Memory B cell (primary cell): ENCODE data around the gene ATP6V0B.

ENCODE experiments used
- ATAC-seq: fragments of 150-1000 bp; cut with Tn5 transposase; 2 replicates; pipeline ENCODE4 v1.10.0; 2021; ENCODE audit warnings: low read depth, mild to moderate bottlenecking, moderate library complexity
- DNase-seq, 2 donors: peaks; one replicate each; pipeline ENCODE4 v3.0.0; 2022; ENCODE audit warnings: low spot score in 2 of 2
- H3K27ac Mint-ChIP-seq: one replicate; pipeline ENCODE4 v1.8.0; 2022; ENCODE audit warnings: mild to moderate bottlenecking, moderate library complexity, mixed read lengths
- H3K27me3 Mint-ChIP-seq: one replicate; pipeline ENCODE4 v1.8.0; 2022; ENCODE audit warnings: mixed read lengths
- H3K36me3 Mint-ChIP-seq: one replicate; pipeline ENCODE4 v1.8.0; 2022; ENCODE audit warnings: mild to moderate bottlenecking, mixed read lengths
- H3K4me1 Mint-ChIP-seq: one replicate; pipeline ENCODE4 v1.8.0; 2022; ENCODE audit warnings: mixed read lengths
- H3K4me3 Mint-ChIP-seq: one replicate; pipeline ENCODE4 v1.8.0; 2022; ENCODE audit warnings: mild to moderate bottlenecking, moderate library complexity, mixed read lengths
- H3K9me3 Mint-ChIP-seq: one replicate; pipeline ENCODE4 v1.8.0; 2022; ENCODE audit warnings: mixed read lengths

ATP6V0B gene

DNA sequence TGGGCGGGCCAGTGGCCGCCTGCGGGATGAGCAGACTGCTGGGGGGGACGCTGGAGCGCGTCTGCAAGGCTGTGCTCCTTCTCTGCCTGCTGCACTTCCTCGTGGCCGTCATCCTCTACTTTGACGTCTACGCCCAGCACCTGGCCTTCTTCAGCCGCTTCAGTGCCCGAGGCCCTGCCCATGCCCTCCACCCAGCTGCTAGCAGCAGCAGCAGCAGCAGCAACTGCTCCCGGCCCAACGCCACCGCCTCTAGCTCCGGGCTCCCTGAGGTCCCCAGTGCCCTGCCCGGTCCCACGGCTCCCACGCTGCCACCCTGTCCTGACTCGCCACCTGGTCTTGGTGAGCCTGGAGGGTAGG is 6.4 kb downstream of the ATP6V0B start:
- DNase-seq, result no peak

GRCh38 chr1:43981636-43982035 is 6.9 kb downstream of the ATP6V0B start:
- Mint-ChIP-seq H3K4me3 (no peak overlapping the region), H3K27me3 (no peaks in the 10 kb centered on the region), H3K9me3 (no peaks in the 10 kb centered on the region), H3K27ac (no peak overlapping the region), H3K4me1 (peaks cover 27% of the 10 kb centered on the region), H3K36me3 (peaks cover 15% of the 10 kb centered on the region)
- ATAC-seq (no peak), DNase-seq (no peak)

More for the DNA sequence above, 6.4 kb downstream of the ATP6V0B start:
- Mint-ChIP-seq H3K27me3 (no peaks in the 10 kb centered on the region), H3K36me3 (peaks cover 19% of the 10 kb centered on the region), H3K27ac (no peak overlapping the region), H3K4me3 (no peak overlapping the region), H3K4me1 (peaks cover 32% of the 10 kb centered on the region), H3K9me3 (no peaks in the 10 kb centered on the region)
- no peak for ATAC-seq

DNA sequence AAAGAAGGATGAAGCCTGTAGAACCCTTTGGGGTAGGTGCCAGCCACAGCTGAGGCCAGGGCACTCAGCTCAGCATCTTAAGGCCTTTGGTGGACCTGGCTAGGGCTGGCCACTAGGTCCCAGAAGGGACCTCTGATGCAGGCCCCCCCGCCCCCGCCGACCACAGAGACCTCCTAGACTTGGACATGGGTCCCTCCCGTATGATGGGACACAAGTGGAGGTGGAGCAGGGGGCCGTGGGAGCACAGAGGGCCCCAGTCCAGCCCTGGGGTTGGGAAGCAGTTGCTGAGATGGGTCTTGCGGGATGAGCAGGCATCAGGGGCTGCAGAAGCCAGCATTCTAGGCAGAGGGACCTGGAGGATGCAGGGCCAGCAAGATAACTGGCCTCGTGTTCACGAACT is 7.5 kb downstream of the ATP6V0B start:
- DNase-seq (no peak), ATAC-seq (no peak)
- H3K27me3 Mint-ChIP-seq, result no peaks in the 10 kb centered on the region
- H3K27ac Mint-ChIP-seq, result no peak overlapping the region
- peaks cover 9% of the 10 kb centered on the region for H3K36me3 Mint-ChIP-seq
- H3K9me3 Mint-ChIP-seq, result no peaks in the 10 kb centered on the region
- no peak overlapping the region for H3K4me3 Mint-ChIP-seq
- H3K4me1 Mint-ChIP-seq, result peaks cover 21% of the 10 kb centered on the region

DNA sequence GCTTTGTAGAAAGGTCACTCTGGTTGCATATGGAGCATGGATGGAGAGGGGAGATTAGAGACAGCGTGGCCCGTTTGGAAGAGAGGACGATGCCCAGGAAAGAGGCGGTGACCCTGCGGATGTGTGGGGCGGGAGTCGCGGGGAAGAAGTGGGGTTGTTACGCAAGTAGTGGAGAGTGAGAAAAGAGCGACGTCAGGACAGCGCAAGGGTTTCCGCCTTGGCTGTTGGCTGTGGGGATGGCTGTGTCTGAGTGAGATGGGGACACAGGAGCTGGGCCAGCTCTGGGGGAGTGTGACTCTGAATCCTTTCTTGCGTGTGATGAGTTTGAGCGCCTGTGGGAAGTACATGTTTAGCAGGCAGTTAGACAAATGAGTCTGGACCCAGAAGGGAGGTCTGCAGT is 8.0 kb downstream of the ATP6V0B start:
- DNase-seq, result no peak
- no peak overlapping the region for H3K4me3 Mint-ChIP-seq

DNA sequence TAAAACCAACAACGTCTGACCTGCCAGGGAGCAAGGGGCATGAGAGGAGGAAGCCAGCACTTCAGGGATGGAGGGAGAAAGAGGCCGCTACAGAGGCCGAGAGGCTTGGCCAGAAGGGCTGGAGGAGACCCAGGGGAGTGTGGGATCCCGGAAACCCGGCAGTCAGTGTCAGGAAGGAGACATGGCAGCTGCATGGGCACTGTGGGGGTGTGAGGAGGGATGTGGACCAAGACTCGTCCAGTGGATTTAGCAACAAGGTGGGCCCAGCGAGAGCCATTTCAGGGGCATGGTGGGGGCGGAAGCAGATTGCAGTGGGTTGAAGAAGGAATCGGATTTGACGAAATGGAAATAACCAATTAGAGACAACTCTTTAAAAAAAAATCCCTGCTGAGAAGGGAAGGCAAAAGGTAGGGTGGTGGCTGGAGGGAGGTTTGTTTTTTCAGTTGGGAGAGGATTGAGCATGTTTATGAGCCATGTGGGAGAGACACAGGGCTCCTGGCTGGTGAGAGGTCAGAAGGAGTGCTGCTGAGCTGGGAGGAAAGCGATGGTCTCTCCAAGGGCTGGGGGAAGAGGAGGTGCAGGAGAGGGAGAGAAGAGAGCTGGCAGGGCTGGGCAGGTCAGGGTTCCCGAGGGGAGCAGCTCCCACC is 8.6 kb downstream of the ATP6V0B start:
- H3K36me3 Mint-ChIP-seq, result no peaks in the 10 kb centered on the region

More for the DNA sequence above, 8.0 kb downstream of the ATP6V0B start:
- H3K27ac Mint-ChIP-seq, result no peak overlapping the region
- peaks cover 15% of the 10 kb centered on the region for H3K4me1 Mint-ChIP-seq
- ATAC-seq, result no peak
- no peaks in the 10 kb centered on the region for H3K9me3 Mint-ChIP-seq
- H3K27me3 Mint-ChIP-seq, result no peaks in the 10 kb centered on the region
- peaks cover 4% of the 10 kb centered on the region for H3K36me3 Mint-ChIP-seq

GRCh38 chr1:43984855-43985254 is 10.1 kb downstream of the ATP6V0B start:
- no peak overlapping the region for H3K4me3 Mint-ChIP-seq
- H3K36me3 Mint-ChIP-seq, result no peaks in the 10 kb centered on the region
- no peak overlapping the region for H3K27ac Mint-ChIP-seq
- ATAC-seq (no peak), DNase-seq (no peak)
- no peaks in the 10 kb centered on the region for H3K9me3 Mint-ChIP-seq
- H3K27me3 Mint-ChIP-seq, result no peaks in the 10 kb centered on the region
- H3K4me1 Mint-ChIP-seq, result peaks cover 5% of the 10 kb centered on the region

More for the DNA sequence above, 8.6 kb downstream of the ATP6V0B start:
- DNase-seq, result no peak
- Mint-ChIP-seq H3K27me3 (no peaks in the 10 kb centered on the region), H3K4me3 (no peak overlapping the region), H3K27ac (no peak overlapping the region), H3K4me1 (peaks cover 11% of the 10 kb centered on the region), H3K9me3 (no peaks in the 10 kb centered on the region)
- no peak for ATAC-seq

- no peak overlapping the region for H3K4me3 Mint-ChIP-seq
- H3K36me3 Mint-ChIP-seq, result no peaks in the 10 kb centered on the region
- ATAC-seq (no peak), DNase-seq (no peak)
- H3K4me1 Mint-ChIP-seq, result no peaks in the 10 kb centered on the region
- H3K27ac Mint-ChIP-seq, result no peak overlapping the region
- no peaks in the 10 kb centered on the region for H3K9me3 Mint-ChIP-seq
- H3K27me3 Mint-ChIP-seq, result no peaks in the 10 kb centered on the region
These were observed 11.3 kb downstream of the ATP6V0B start for GRCh38 chr1:43985984-43986595.

DNA sequence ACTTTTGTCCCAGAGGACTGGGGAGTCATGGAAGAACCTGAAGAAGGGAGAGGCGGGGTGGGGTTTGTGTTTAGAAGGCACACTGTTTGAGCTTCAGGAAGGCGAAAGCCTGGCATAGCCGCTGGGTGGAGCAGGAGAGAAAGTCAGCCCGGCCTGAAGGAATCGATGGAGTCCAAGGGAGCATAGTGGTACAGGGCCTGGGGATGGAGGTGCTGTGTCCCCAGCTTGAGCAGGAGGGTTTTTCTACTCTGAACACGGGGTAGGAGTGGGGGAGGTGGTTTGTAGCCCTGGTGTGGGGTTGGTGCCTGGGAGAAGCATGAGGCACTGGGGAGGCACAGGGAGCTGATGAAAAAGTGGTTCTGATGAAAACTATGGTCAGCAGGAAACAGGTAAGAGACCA is 12.0 kb downstream of the ATP6V0B start:
- H3K9me3 Mint-ChIP-seq, result no peaks in the 10 kb centered on the region
- DNase-seq, result no peak
- no peaks in the 10 kb centered on the region for H3K27me3 Mint-ChIP-seq
- no peaks in the 10 kb centered on the region for H3K36me3 Mint-ChIP-seq
- no peak overlapping the region for H3K27ac Mint-ChIP-seq
- H3K4me1 Mint-ChIP-seq, result no peaks in the 10 kb centered on the region
- ATAC-seq, result no peak
- H3K4me3 Mint-ChIP-seq, result no peak overlapping the region

- H3K27ac Mint-ChIP-seq, result no peak overlapping the region
- peaks cover 4% of the 10 kb centered on the region for H3K4me1 Mint-ChIP-seq
- H3K4me3 Mint-ChIP-seq, result no peak overlapping the region
- H3K36me3 Mint-ChIP-seq, result no peaks in the 10 kb centered on the region
- no peaks in the 10 kb centered on the region for H3K27me3 Mint-ChIP-seq
- no peak for DNase-seq
- no peaks in the 10 kb centered on the region for H3K9me3 Mint-ChIP-seq
- no peak for ATAC-seq
These were observed 12.6 kb downstream of the ATP6V0B start for GRCh38 chr1:43987159-43987902.

DNA sequence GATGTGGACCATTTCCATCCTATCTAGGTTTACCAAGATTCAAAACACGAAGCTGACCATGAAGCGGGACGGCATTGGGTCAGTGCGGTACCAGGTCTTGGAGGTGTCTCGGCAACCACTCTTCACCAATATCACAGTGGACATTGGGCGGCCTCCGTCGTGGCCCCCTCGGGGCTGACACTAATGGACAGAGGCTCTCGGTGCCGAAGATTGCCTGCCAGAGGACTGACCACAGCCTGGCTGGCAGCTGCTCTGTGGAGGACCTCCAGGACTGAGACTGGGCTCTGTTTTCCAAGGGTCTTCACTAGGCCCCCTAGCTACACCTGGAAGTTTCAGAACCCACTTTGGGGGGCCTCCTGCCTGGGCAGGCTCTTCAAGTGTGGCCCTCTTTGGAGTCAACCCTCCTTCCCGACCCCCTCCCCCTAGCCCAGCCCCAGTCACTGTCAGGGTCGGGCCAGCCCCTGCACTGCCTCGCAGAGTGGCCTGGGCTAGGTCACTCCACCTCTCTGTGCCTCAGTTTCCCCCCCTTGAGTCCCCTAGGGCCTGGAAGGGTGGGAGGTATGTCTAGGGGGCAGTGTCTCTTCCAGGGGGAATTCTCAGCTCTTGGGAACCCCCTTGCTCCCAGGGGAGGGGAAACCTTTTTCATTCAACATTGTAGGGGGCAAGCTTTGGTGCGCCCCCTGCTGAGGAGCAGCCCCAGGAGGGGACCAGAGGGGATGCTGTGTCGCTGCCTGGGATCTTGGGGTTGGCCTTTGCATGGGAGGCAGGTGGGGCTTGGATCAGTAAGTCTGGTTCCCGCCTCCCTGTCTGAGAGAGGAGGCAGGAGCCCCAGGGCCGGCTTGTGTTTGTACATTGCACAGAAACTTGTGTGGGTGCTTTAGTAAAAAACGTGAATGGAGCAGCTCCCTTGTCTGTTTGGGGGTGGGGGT is 15.8 kb downstream of the ATP6V0B start:
- no peaks in the 10 kb centered on the region for H3K9me3 Mint-ChIP-seq
- H3K36me3 Mint-ChIP-seq, result no peaks in the 10 kb centered on the region
- peaks cover 23% of the 10 kb centered on the region for H3K4me1 Mint-ChIP-seq
- H3K27me3 Mint-ChIP-seq, result no peaks in the 10 kb centered on the region
- H3K27ac Mint-ChIP-seq, result peak overlapping the region; percentile 94
- peak overlapping the region; percentile 99 for H3K4me3 Mint-ChIP-seq
- no peak for DNase-seq
- ATAC-seq, result no peak

- DNase-seq (no peak), ATAC-seq (no peak)
- Mint-ChIP-seq H3K4me3 (peak overlapping the region; percentile 99), H3K4me1 (peaks cover 23% of the 10 kb centered on the region), H3K27ac (peak overlapping the region; percentile 94), H3K36me3 (no peaks in the 10 kb centered on the region), H3K9me3 (no peaks in the 10 kb centered on the region), H3K27me3 (no peaks in the 10 kb centered on the region)
These were observed 16.4 kb downstream of the ATP6V0B start for GRCh38 chr1:43991200-43991475.

DNA sequence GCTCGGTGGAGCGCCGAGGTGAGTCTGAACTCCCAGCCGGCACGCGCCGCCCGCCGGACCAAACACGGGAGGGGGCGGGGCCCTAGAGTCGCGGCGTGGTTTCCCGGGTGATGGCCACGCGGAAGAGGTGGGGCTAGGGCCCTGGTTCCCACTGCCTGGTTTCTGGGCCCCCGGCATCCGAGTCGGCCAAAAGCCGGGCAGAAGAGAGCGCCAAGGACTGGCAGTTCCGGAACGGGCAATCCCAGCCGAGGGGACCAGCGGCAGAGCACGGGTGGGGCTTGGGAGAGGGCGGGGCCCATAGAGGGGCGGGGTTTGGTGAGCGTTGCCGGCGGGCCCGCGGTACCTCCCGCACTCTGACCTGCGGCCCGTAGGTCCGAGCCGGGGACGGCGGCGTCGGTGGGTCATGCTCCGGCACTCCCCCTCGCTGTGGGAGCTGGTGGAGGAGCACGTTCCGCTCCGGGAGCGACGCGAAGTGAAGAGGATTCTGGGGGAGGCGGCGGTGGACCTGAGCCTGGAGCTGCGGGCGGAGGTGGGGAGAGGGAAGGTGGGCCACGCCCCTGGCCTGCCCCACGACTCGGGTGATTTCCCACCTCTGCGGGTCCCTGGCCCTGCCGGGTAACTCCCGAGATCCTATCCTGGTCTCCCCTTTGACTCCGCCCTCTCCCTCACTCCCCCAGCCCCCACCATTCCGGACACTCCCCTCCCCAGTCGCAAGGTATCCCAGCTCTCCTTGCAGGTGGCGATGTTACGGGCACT is 16.9 kb downstream of the ATP6V0B start, which contains the start of gene CCDC24:
CCDC24 (plus strand) TSS at position 124 of the 756 bp plus-strand sequence; CDS start at position 404, 280 bp downstream.
- no peaks in the 10 kb centered on the region for H3K27me3 Mint-ChIP-seq
- no peaks in the 10 kb centered on the region for H3K36me3 Mint-ChIP-seq
- no peaks in the 10 kb centered on the region for H3K9me3 Mint-ChIP-seq
- ATAC-seq, result peak; percentile 82
- H3K27ac Mint-ChIP-seq, result peak within 1 kb of the TSS; percentile 94
- peaks cover 23% of the 10 kb centered on the region for H3K4me1 Mint-ChIP-seq
- peak within 1 kb of the TSS; percentile 99 for H3K4me3 Mint-ChIP-seq
- peak; percentile 67 to 74 for DNase-seq

DNA sequence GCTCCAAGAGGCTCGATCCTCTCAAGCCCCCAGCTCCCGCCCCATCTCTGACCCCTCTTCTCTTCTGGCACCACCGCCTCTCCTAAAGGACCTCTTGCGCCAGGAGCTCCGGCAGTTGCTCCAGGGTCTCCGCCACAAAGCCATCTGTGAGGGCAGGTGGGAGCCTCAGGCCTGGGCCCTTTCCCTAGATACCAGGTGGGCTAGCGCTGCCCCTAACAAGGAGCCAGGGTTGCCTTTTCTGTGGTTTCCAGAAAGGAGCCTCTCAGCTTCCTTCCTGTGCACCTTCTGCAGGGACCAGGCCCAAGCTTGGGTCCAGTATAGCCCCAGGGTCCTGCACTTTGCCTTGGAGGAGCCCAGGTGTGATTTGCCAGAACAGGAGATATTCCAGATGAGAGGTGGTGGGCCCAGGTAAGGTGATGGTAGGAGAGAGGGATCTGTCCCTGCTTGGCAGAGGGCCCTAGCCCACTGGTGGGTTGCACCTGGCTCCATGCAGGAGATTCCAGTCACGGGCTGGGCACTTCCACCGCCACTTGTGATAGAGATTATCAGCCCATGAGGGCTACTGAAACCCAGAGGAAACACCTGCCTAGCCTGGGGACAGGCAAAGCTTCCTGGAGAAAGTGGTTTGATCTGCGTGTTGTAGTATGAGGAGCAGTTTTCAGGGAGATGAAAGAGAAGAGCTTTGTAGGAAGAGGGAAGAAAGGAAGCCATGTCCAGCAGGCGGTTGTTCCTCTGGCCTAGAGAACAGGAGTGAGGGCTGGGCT is 17.7 kb downstream of the ATP6V0B start:
- Mint-ChIP-seq H3K36me3 (no peaks in the 10 kb centered on the region), H3K9me3 (no peaks in the 10 kb centered on the region), H3K27me3 (no peaks in the 10 kb centered on the region), H3K4me1 (peaks cover 23% of the 10 kb centered on the region), H3K4me3 (peak overlapping the region; percentile 99), H3K27ac (peak overlapping the region; percentile 94)
- ATAC-seq (no peak), DNase-seq (no peak)
